GM12891 (cell line): ENCODE measurements around the gene TRA2B.

ENCODE experiments used
- PAX5 ChIP-seq: IDR thresholded peaks from 2 replicates; pipeline ENCODE4 v1.6.1; 2011; ENCODE audit warnings: low read length, moderate library complexity, mild to moderate bottlenecking; ENCODE audit not compliant: insufficient read depth, severe bottlenecking
- POLR2A ChIP-seq: IDR thresholded peaks from 2 replicates; pipeline ENCODE4 v1.6.1; 2011; ENCODE audit warnings: low read depth, low read length, control low read depth
- POLR2AphosphoS5 ChIP-seq: IDR thresholded peaks from 2 replicates; pipeline ENCODE4 v1.6.1; 2011; ENCODE audit warnings: low read depth, low read length, control low read depth
- SPI1 ChIP-seq: IDR thresholded peaks from 2 replicates; pipeline ENCODE4 v1.6.1; 2011; ENCODE audit warnings: low read depth, low read length, control low read depth
- TAF1 ChIP-seq: IDR thresholded peaks from 2 replicates; pipeline ENCODE4 v1.6.1; 2011; ENCODE audit warnings: low read depth, low read length, control low read depth

DNA sequence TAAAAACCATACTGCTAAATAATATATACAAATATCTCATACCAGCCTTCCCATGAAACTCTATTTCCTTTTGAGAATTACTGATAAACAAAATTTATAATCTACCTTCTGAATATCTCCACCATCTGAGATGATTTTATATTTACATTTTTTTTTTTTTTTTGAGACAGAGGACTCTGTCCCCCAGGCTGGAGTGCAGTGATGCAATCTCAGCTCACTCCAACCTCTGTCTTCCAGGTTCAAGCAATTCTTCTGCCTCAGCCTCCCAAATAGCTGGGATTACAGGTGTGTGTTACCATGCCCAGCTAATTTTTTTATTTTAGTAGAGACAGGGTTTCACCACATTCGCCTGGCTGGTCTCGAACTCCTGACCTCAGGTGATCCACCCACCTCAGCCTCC, 70.2 kb downstream of the TRA2B start:
- TF ChIP-seq POLR2A (no peak), POLR2AphosphoS5 (no peak), SPI1 (no peak), TAF1 (no peak), PAX5 (no peak)
